Activated naive CD4-positive, alpha-beta T cell treated with anti-CD3 and anti-CD28 coated beads, Interleukin-2, amount 10 ng/mL, durations not matched to agents 7 days and 5 days (primary cell): ENCODE data around the gene TACC2.

ENCODE experiments used
- CTCF ChIA-PET: fragments of 350-600 bp; sonication (Branson Sonifier 250); formaldehyde crosslinking; loops from one replicate; lab custom pipeline; 2021; ENCODE audit warnings: antibody characterized with exemption; lab: Charles Lee
- DNase-seq: peaks from one replicate; pipeline ENCODE4 v3.0.0-alpha.2; 2020
- H3K27ac Mint-ChIP-seq: one replicate; pipeline ENCODE4 v1.8.0; 2021; ENCODE audit warnings: mild to moderate bottlenecking, moderate library complexity, mixed read lengths
- H3K27me3 Mint-ChIP-seq: one replicate; pipeline ENCODE4 v1.8.0; 2021; ENCODE audit warnings: mild to moderate bottlenecking, mixed read lengths
- H3K36me3 Mint-ChIP-seq: one replicate; pipeline ENCODE4 v1.8.0; 2021; ENCODE audit warnings: mixed read lengths
- H3K4me1 Mint-ChIP-seq: one replicate; pipeline ENCODE4 v1.8.0; 2021; ENCODE audit warnings: mixed read lengths
- H3K4me3 Mint-ChIP-seq: one replicate; pipeline ENCODE4 v1.8.0; 2021; ENCODE audit warnings: mild to moderate bottlenecking, moderate library complexity, mixed read lengths
- H3K9me3 Mint-ChIP-seq: one replicate; pipeline ENCODE4 v1.8.0; 2021; ENCODE audit warnings: mixed read lengths

The TACC2 gene

DNA sequence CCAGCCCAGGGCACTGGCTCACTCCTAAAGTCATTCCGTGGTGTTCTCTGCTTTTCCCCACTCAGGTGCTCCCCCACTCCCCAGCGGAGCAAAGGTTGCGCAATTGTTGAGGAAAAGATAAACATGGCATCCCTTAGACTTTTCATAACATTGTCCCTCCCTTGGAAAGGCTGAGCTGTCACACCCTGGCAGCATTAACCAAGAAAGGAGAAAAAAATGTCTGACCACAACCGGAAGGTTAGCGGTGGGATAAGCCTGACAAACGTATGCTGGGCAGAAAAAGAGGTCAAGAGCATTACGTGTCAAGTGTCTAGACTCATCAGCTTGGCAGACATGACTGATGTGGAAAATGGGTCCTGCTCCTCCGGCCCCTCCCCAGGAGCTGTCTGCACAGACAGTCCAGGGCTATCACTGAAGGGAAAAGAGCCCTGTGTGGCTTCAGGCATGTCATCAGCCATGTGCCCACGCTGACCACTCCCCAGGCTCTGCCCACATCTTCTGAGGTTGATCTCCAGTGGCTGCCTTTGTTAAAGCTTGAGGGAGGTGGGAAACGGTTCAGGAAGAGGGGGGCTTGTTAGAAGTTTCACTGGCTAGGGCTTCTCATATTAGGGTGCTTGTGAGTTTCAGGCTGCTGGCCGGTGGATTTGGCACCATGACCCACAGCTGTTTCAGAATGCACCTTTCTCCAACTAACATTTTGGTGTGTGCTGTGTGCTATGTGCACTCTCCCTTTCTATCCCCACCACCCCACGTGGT lies 312.3 kb downstream of the TACC2 start:
- CTCF ChIA-PET = interaction anchor here (1.0 to 2.2 kb wide), 4 partner anchors 42 to 264 kb away, joined by 3 to 10 read pairs (median 4); no protein-coding TSS in a partner anchor
- Mint-ChIP-seq H3K27me3 (peaks cover 20% of the 10 kb centered on the region), H3K4me1 (no peaks in the 10 kb centered on the region), H3K27ac (no peak overlapping the region), H3K36me3 (no peaks in the 10 kb centered on the region), H3K4me3 (no peak overlapping the region), H3K9me3 (peaks cover 5% of the 10 kb centered on the region)
- no peak for DNase-seq

- peaks cover 19% of the 10 kb centered on the region for H3K27me3 Mint-ChIP-seq
- no peak overlapping the region for H3K27ac Mint-ChIP-seq
- CTCF ChIA-PET = interaction anchor here (1.0 to 2.2 kb wide), 4 partner anchors 41 to 264 kb away, joined by 3 to 10 read pairs (median 4); no protein-coding TSS in a partner anchor
- H3K9me3 Mint-ChIP-seq = peaks cover 5% of the 10 kb centered on the region
- no peaks in the 10 kb centered on the region for H3K36me3 Mint-ChIP-seq
- DNase-seq = no peak
- no peak overlapping the region for H3K4me3 Mint-ChIP-seq
- no peaks in the 10 kb centered on the region for H3K4me1 Mint-ChIP-seq
These were observed 312.8 kb downstream of the TACC2 start for GRCh38 chr10:122301811-122302115.

DNA sequence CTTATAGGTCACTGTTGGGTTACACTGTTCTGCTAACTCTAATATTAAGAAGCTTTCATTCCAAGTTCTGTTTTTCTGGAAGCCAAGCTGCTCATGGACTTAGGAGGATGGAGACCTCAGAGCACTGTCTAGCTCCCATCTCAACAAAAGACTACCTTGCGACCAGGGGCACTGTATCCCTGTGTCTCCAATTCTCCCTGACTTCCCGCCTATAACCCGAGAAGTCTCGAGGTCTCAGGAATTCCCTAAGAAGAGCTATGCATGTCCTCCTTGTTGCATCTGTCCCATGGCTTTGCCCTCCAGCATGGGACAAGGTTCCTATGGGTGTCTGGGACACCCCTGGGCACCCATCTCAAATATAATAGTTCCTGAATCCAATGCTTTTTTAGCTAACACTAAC lies 313.4 kb downstream of the TACC2 start:
- CTCF ChIA-PET = interaction anchor here (1.0 to 2.2 kb wide), 3 partner anchors 131 to 263 kb away, joined by 3 to 10 read pairs (median 6); no protein-coding TSS in a partner anchor
- H3K4me1 Mint-ChIP-seq = no peaks in the 10 kb centered on the region
- H3K27ac Mint-ChIP-seq = no peak overlapping the region
- DNase-seq = no peak
- no peaks in the 10 kb centered on the region for H3K36me3 Mint-ChIP-seq
- H3K9me3 Mint-ChIP-seq = peaks cover 5% of the 10 kb centered on the region
- H3K27me3 Mint-ChIP-seq = peaks cover 14% of the 10 kb centered on the region
- H3K4me3 Mint-ChIP-seq = no peak overlapping the region

GRCh38 chr10:122303271-122304053 lies 314.5 kb downstream of the TACC2 start:
- peaks cover 10% of the 10 kb centered on the region for H3K27me3 Mint-ChIP-seq
- H3K27ac Mint-ChIP-seq = no peak overlapping the region
- CTCF ChIA-PET = interaction anchor here (1.3 to 2.2 kb wide), 3 partner anchors 26 to 262 kb away, joined by 3 to 10 read pairs (median 6); no protein-coding TSS in a partner anchor
- no peak for DNase-seq
- H3K4me3 Mint-ChIP-seq = no peak overlapping the region
- no peaks in the 10 kb centered on the region for H3K36me3 Mint-ChIP-seq
- H3K9me3 Mint-ChIP-seq = peaks cover 5% of the 10 kb centered on the region
- no peaks in the 10 kb centered on the region for H3K4me1 Mint-ChIP-seq
